ENCODE measurements around the gene GRID1.

GRID1 gene

GRCh38 chr10:86388119-86388704, 21.6 kb upstream of the GRID1 start:
- Histone ChIP-seq H3K9me3 (no peaks in the 10 kb centered on the region), H3K36me3 (replicated peaks) (no peaks in the 10 kb centered on the region), H3K27me3 (ENCODE audit: low read depth) (peaks cover 5% of the 10 kb centered on the region), H3K4me1 (no peaks in the 10 kb centered on the region), H3K4me3 (no peak overlapping the region)
- in situ Hi-C loops (cut with MboI; ENCODE audit: low sequenced_read_pairs) = no loop called here
- no peak for DNase-seq (ENCODE audit: low spot score in 2 of 2)

GRCh38 chr10:86387178-86387794, 20.7 kb upstream of the GRID1 start:
- Histone ChIP-seq H3K4me3 (no peak overlapping the region), H3K36me3 (replicated peaks) (no peaks in the 10 kb centered on the region), H3K27me3 (ENCODE audit: low read depth) (peaks cover 5% of the 10 kb centered on the region), H3K4me1 (no peaks in the 10 kb centered on the region), H3K9me3 (no peaks in the 10 kb centered on the region)
- no peak for DNase-seq (ENCODE audit: low spot score in 2 of 2)
- in situ Hi-C loops (cut with MboI; ENCODE audit: low sequenced_read_pairs) = no loop called here

- in situ Hi-C loops (cut with MboI; ENCODE audit: low sequenced_read_pairs) = no loop called here
- Histone ChIP-seq H3K36me3 (replicated peaks) (no peaks in the 10 kb centered on the region), H3K9me3 (no peaks in the 10 kb centered on the region), H3K4me1 (no peaks in the 10 kb centered on the region), H3K27me3 (ENCODE audit: low read depth) (peaks cover 15% of the 10 kb centered on the region), H3K4me3 (no peak overlapping the region)
- DNase-seq (ENCODE audit: low spot score in 2 of 2) = no peak
These were observed 19.2 kb upstream of the GRID1 start for GRCh38 chr10:86385806-86386205.

- peak in 1 of 2 experiments; percentile 4 for DNase-seq (ENCODE audit: low spot score in 2 of 2)
- Histone ChIP-seq H3K4me3 (no peak overlapping the region), H3K27me3 (ENCODE audit: low read depth) (peaks cover 10% of the 10 kb centered on the region; the same call in 1 of the 2 replicates), H3K36me3 (replicated peaks) (no peaks in the 10 kb centered on the region), H3K4me1 (peaks cover 3% of the 10 kb centered on the region; the same call in 1 of the 2 replicates), H3K9me3 (no peaks in the 10 kb centered on the region)
- in situ Hi-C loops (cut with MboI; ENCODE audit: low sequenced_read_pairs) = no loop called here
These were observed 11.2 kb upstream of the GRID1 start for GRCh38 chr10:86377797-86378146.

- peaks cover 3% of the 10 kb centered on the region; the same call in 1 of the 2 replicates for H3K4me1 ChIP-seq
- DNase-seq (ENCODE audit: low spot score in 2 of 2) = peak; percentile 51 to 87
- H3K27me3 ChIP-seq (ENCODE audit: low read depth) = peaks cover 8% of the 10 kb centered on the region; the same call in 1 of the 2 replicates
- no peak overlapping the region for H3K4me3 ChIP-seq
- no peaks in the 10 kb centered on the region for H3K9me3 ChIP-seq
- in situ Hi-C loops (cut with MboI; ENCODE audit: low sequenced_read_pairs) = no loop called here
- no peaks in the 10 kb centered on the region for H3K36me3 ChIP-seq (replicated peaks)
These were observed 10.5 kb upstream of the GRID1 start for GRCh38 chr10:86376852-86377796.

- in situ Hi-C loops (cut with MboI; ENCODE audit: low sequenced_read_pairs) = no loop called here
- Histone ChIP-seq H3K27me3 (ENCODE audit: low read depth) (peaks cover 3% of the 10 kb centered on the region; the same call in 1 of the 2 replicates), H3K36me3 (replicated peaks) (no peaks in the 10 kb centered on the region), H3K4me1 (peaks cover 3% of the 10 kb centered on the region; the same call in 1 of the 2 replicates), H3K9me3 (no peaks in the 10 kb centered on the region), H3K4me3 (no peak overlapping the region)
- peak in 1 of 2 experiments; percentile 4 for DNase-seq (ENCODE audit: low spot score in 2 of 2)
These were observed 9.8 kb upstream of the GRID1 start for GRCh38 chr10:86376403-86376802.

- no peaks in the 10 kb centered on the region for H3K9me3 ChIP-seq
- peak in 1 of 2 experiments; percentile 1 for DNase-seq (ENCODE audit: low spot score in 2 of 2)
- in situ Hi-C loops (cut with MboI; ENCODE audit: low sequenced_read_pairs) = no loop called here
- peaks cover 3% of the 10 kb centered on the region; the same call in 1 of the 2 replicates for H3K4me1 ChIP-seq
- H3K36me3 ChIP-seq (replicated peaks) = no peaks in the 10 kb centered on the region
- no peak overlapping the region for H3K4me3 ChIP-seq
- H3K27me3 ChIP-seq (ENCODE audit: low read depth) = no peaks in the 10 kb centered on the region; the same call in 1 of the 2 replicates
These were observed 8.6 kb upstream of the GRID1 start for GRCh38 chr10:86375204-86375603.

GRCh38 chr10:86374664-86375063, 8.1 kb upstream of the GRID1 start:
- no peaks in the 10 kb centered on the region for H3K9me3 ChIP-seq
- peak in 1 of 2 experiments; percentile 5 for DNase-seq (ENCODE audit: low spot score in 2 of 2)
- no peaks in the 10 kb centered on the region for H3K27me3 ChIP-seq (ENCODE audit: low read depth)
- H3K4me3 ChIP-seq = no peak overlapping the region
- H3K4me1 ChIP-seq = peaks cover 3% of the 10 kb centered on the region; the same call in 1 of the 2 replicates
- in situ Hi-C loops (cut with MboI; ENCODE audit: low sequenced_read_pairs) = loop anchor here (25.0 kb wide), 1 partner anchor 587 kb away; no protein-coding TSS in a partner anchor
- no peaks in the 10 kb centered on the region for H3K36me3 ChIP-seq (replicated peaks)

GRCh38 chr10:86373828-86374227, 7.2 kb upstream of the GRID1 start:
- H3K36me3 ChIP-seq (replicated peaks) = no peaks in the 10 kb centered on the region
- H3K4me3 ChIP-seq = no peak overlapping the region
- H3K27me3 ChIP-seq (ENCODE audit: low read depth) = no peaks in the 10 kb centered on the region
- peak in 1 of 2 experiments; percentile 3 for DNase-seq (ENCODE audit: low spot score in 2 of 2)
- H3K9me3 ChIP-seq = no peaks in the 10 kb centered on the region
- peaks cover 3% of the 10 kb centered on the region; the same call in 1 of the 2 replicates for H3K4me1 ChIP-seq
- in situ Hi-C loops (cut with MboI; ENCODE audit: low sequenced_read_pairs) = loop anchor here (25.0 kb wide), 1 partner anchor 587 kb away; no protein-coding TSS in a partner anchor

- Histone ChIP-seq H3K9me3 (no peaks in the 10 kb centered on the region), H3K36me3 (replicated peaks) (no peaks in the 10 kb centered on the region), H3K4me3 (no peak overlapping the region), H3K4me1 (peaks cover 3% of the 10 kb centered on the region; the same call in 1 of the 2 replicates), H3K27me3 (ENCODE audit: low read depth) (no peaks in the 10 kb centered on the region)
- DNase-seq (ENCODE audit: low spot score in 2 of 2) = peak in 1 of 2 experiments; percentile 0
- in situ Hi-C loops (cut with MboI; ENCODE audit: low sequenced_read_pairs) = loop anchor here (25.0 kb wide), 1 partner anchor 586 kb away; no protein-coding TSS in a partner anchor
These were observed 6.7 kb upstream of the GRID1 start for GRCh38 chr10:86373251-86373650.

GRCh38 chr10:86372784-86373239, 6.2 kb upstream of the GRID1 start:
- no peaks in the 10 kb centered on the region for H3K27me3 ChIP-seq (ENCODE audit: low read depth)
- in situ Hi-C loops (cut with MboI; ENCODE audit: low sequenced_read_pairs) = loop anchor here (25.0 kb wide), 1 partner anchor 586 kb away; no protein-coding TSS in a partner anchor

GRCh38 chr10:86372119-86372783, 5.7 kb upstream of the GRID1 start:
- no peaks in the 10 kb centered on the region for H3K36me3 ChIP-seq (replicated peaks)
- in situ Hi-C loops (cut with MboI; ENCODE audit: low sequenced_read_pairs) = loop anchor here (25.0 kb wide), 1 partner anchor 585 kb away; no protein-coding TSS in a partner anchor
- peaks cover 3% of the 10 kb centered on the region; the same call in 1 of the 2 replicates for H3K4me1 ChIP-seq
- no peak overlapping the region for H3K4me3 ChIP-seq
- DNase-seq (ENCODE audit: low spot score in 2 of 2) = peak in 1 of 2 experiments; percentile 4
- H3K27me3 ChIP-seq (ENCODE audit: low read depth) = no peaks in the 10 kb centered on the region
- H3K9me3 ChIP-seq = no peaks in the 10 kb centered on the region

More at GRCh38 chr10:86372784-86373239, 6.2 kb upstream of the GRID1 start:
- no peak overlapping the region for H3K4me3 ChIP-seq
- DNase-seq (ENCODE audit: low spot score in 2 of 2) = peak in 1 of 2 experiments; percentile 1
- H3K36me3 ChIP-seq (replicated peaks) = no peaks in the 10 kb centered on the region
- peaks cover 3% of the 10 kb centered on the region; the same call in 1 of the 2 replicates for H3K4me1 ChIP-seq
- H3K9me3 ChIP-seq = no peaks in the 10 kb centered on the region

- H3K4me1 ChIP-seq = no peaks in the 10 kb centered on the region
- in situ Hi-C loops (cut with MboI; ENCODE audit: low sequenced_read_pairs) = loop anchor here (25.0 kb wide), 1 partner anchor 584 kb away; no protein-coding TSS in a partner anchor
These were observed 5.1 kb upstream of the GRID1 start for GRCh38 chr10:86371691-86372090.

More at GRCh38 chr10:86371691-86372090, 5.1 kb upstream of the GRID1 start:
- no peaks in the 10 kb centered on the region for H3K36me3 ChIP-seq (replicated peaks)
- H3K4me3 ChIP-seq = no peak overlapping the region
- peak in 1 of 2 experiments; percentile 22 for DNase-seq (ENCODE audit: low spot score in 2 of 2)
- no peaks in the 10 kb centered on the region for H3K9me3 ChIP-seq
- no peaks in the 10 kb centered on the region for H3K27me3 ChIP-seq (ENCODE audit: low read depth)
